SK-N-SH (cell line): ENCODE measurements around the gene CYP27B1. TPM values are rescaled to one million over a fixed set of nuclear protein-coding genes. Genes with fewer than 3 reads are reported as not detected.

Source experiments
- CTCF ChIA-PET: fragments of 300-600, 350-600 bp; formaldehyde crosslinking; extraction: SDS; loops from one replicate; lab custom pipeline; 2021; lab: Yijun Ruan, JAX
- POLR2A ChIA-PET: fragments of 350-600 bp; sonication (Branson Sonifier 250); formaldehyde crosslinking; extraction: SDS; loops from one replicate; lab custom pipeline; 2020; ENCODE audit warnings: antibody characterized with exemption, inconsistent platforms; lab: Yijun Ruan, JAX
- DNase-seq: peaks from one replicate; pipeline ENCODE4 v3.0.0; 2012
- H2AFZ ChIP-seq: fragments of 200-600 bp; sonication (generic); 2 replicates; pipeline ENCODE4 v1.8.1; 2016; ENCODE audit warnings: antibody characterized with exemption, mild to moderate bottlenecking, low read depth
- H3F3A ChIP-seq: fragments of 200-600 bp; sonication (generic); replicated peaks from 2 replicates; pipeline ENCODE3; 2016; ENCODE audit warnings: antibody characterized with exemption, mild to moderate bottlenecking; ENCODE audit not compliant: insufficient read depth
- H3K27ac ChIP-seq, 2 experiments: fragments of 200-500 bp in 1 of 2; fragments of 200-600 bp in 1 of 2; sonication (Bioruptor generic) in 1 of 2; sonication (generic), shearing (Covaris generic) in 1 of 2; 2 replicates each; pipeline versions ENCODE4 v1.5.1 to v1.6.1; 2014 to 2016; ENCODE audit warnings: low read depth in 2 of 2, inconsistent platforms in 1 of 2, low read length in 1 of 2, mild to moderate bottlenecking in 1 of 2, mixed read lengths in 1 of 2
- H3K27me3 ChIP-seq: fragments of 200-600 bp; sonication (generic), shearing (Covaris generic); 2 replicates; pipeline ENCODE4 v1.6.1; 2016; ENCODE audit warnings: mixed run types; ENCODE audit not compliant: insufficient read depth
- H3K36me3 ChIP-seq, 2 experiments: fragments of 200-500 bp in 1 of 2; fragments of 200-600 bp in 1 of 2; sonication (Bioruptor generic) in 1 of 2; sonication (generic) in 1 of 2; replicated peaks in 1 of 2; 2 replicates each; pipeline versions ENCODE3 to v1.5.1; 2014 to 2016; ENCODE audit warnings: low read length in 1 of 2, mild to moderate bottlenecking in 1 of 2; ENCODE audit not compliant: insufficient read depth in 2 of 2, control insufficient read depth in 1 of 2
- H3K4me1 ChIP-seq, 2 experiments: fragments of 200-500 bp in 1 of 2; fragments of 200-600 bp in 1 of 2; sonication (Bioruptor generic) in 1 of 2; sonication (generic), shearing (Covaris generic) in 1 of 2; 2 replicates each; pipeline versions ENCODE4 v1.5.1 to v1.6.1; 2014 to 2016; ENCODE audit warnings: low read depth in 1 of 2, low read length in 1 of 2, mixed run types in 1 of 2; ENCODE audit not compliant: insufficient read depth in 2 of 2, control insufficient read depth in 1 of 2
- H3K4me2 ChIP-seq: fragments of 200-600 bp; sonication (generic), shearing (Covaris generic); 2 replicates; pipeline ENCODE4 v1.6.1; 2017; ENCODE audit warnings: mixed run types
- H3K4me3 ChIP-seq, 2 experiments: fragments of 200-500 bp in 1 of 2; fragments of 200-600 bp in 1 of 2; sonication (Bioruptor generic) in 1 of 2; sonication (generic), shearing (Covaris generic) in 1 of 2; 2 replicates each; pipeline versions ENCODE4 v1.5.1 to v1.8.1; 2014 to 2016; ENCODE audit warnings: low read depth in 2 of 2, inconsistent platforms in 1 of 2, low read length in 1 of 2, mild to moderate bottlenecking in 1 of 2, mixed read lengths in 1 of 2, moderate library complexity in 1 of 2
- H3K79me2 ChIP-seq: fragments of 200-600 bp; sonication (generic); 2 replicates; pipeline ENCODE4 v1.8.1; 2017; ENCODE audit warnings: mild to moderate bottlenecking; ENCODE audit not compliant: insufficient read depth
- H3K9ac ChIP-seq: fragments of 200-600 bp; sonication (generic); 2 replicates; pipeline ENCODE4 v1.6.1; 2017; ENCODE audit warnings: mixed run types
- H3K9me2 ChIP-seq: fragments of 200-600 bp; sonication (generic); 2 replicates; pipeline ENCODE4 v1.6.1; 2017; ENCODE audit warnings: mixed run types
- H3K9me3 ChIP-seq: fragments of 200-600 bp; sonication (generic); 2 replicates; pipeline ENCODE4 v1.6.1; 2017; ENCODE audit warnings: mixed run types, mild to moderate bottlenecking, moderate library complexity
- H4K20me1 ChIP-seq: fragments of 200-600 bp; sonication (generic); 2 replicates; pipeline ENCODE4 v1.6.1; 2017; ENCODE audit warnings: mild to moderate bottlenecking, mixed run types; ENCODE audit not compliant: insufficient read depth
- GABPA ChIP-seq: IDR thresholded peaks from 2 replicates; pipeline ENCODE4 v1.4.0; 2012; ENCODE audit warnings: low read depth, mild to moderate bottlenecking
- JUND ChIP-seq: IDR thresholded peaks from 2 replicates; pipeline ENCODE4 v1.4.0; 2012
- NFIC ChIP-seq: IDR thresholded peaks from 2 replicates; pipeline ENCODE4 v1.4.0; 2012; ENCODE audit warnings: borderline replicate concordance
- PBX3 ChIP-seq: IDR thresholded peaks from 2 replicates; pipeline ENCODE4; 2012
- POLR2AphosphoS5 ChIP-seq: IDR thresholded peaks from 2 replicates; pipeline ENCODE4 v1.6.1; 2012; ENCODE audit warnings: low read depth, low read length
- RAD21 ChIP-seq: IDR thresholded peaks from 2 replicates; pipeline ENCODE4 v1.6.1; 2012; ENCODE audit warnings: mild to moderate bottlenecking, low read length
- RFX5 ChIP-seq: IDR thresholded peaks from 2 replicates; pipeline ENCODE4 v1.6.1; 2012; ENCODE audit warnings: mild to moderate bottlenecking, improper control_type of control experiment, low read length
- USF2 ChIP-seq: fragments of 150-350 bp; IDR thresholded peaks from 2 replicates; pipeline ENCODE4 v1.6.1; 2017; ENCODE audit warnings: antibody characterized with exemption, low read length, low read depth, borderline replicate concordance
- ZBTB33 ChIP-seq: IDR thresholded peaks from 2 replicates; pipeline ENCODE4 v1.4.0; 2012; ENCODE audit warnings: low read depth, borderline replicate concordance
- WGBS: methylation state at CpG from one replicate; pipeline ENCODE4 v1.1.6; 2017; ENCODE audit warnings: low lambda C conversion rate; 5-methylcytosine and 5-hydroxymethylcytosine counted together
- polyA plus RNA-seq, 3 experiments: library from polyadenylated mRNA; depleted of rRNA; stranded (reverse); fragments of >200 nt; gene quantifications; 2 replicates each; pipeline ENCODE4 v1.2.3, GENCODE V29; 2012
- TF ChIP-seq, protein P1 (sequence below): IDR thresholded peaks from 2 replicates; pipeline ENCODE4 v1.4.0; 2012; ENCODE audit warnings: low read depth

Gene CYP27B1
- polyA plus RNA-seq, 1 of the 3 experiments (the other 2 are of a cell fraction), result 1.7 TPM

DNA sequence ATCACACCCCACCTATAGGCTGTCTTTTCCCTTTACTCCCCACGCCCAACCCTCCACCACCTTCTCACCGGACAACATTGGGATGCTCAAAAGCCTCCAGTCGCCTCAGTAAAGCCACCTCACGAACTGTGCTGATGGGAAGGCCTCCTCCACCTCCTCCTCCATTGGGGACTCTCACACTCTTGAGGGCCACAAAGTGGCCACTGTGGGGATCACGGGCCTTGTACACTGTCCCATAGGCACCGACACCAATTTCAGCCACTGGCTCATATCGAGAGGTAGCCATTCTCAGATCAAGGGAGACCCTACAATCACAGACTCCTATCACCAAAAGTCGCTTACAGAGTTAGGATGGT lies 15.5 kb downstream of the CYP27B1 start:
- Histone ChIP-seq H2AFZ (no peak overlapping the region; the same call in 1 of the 2 replicates), H3K4me2 (peak overlapping the region; percentile 92), H3K27me3 (no peaks in the 10 kb centered on the region), H3K79me2 (peaks cover 38% of the 10 kb centered on the region), H3K27ac (peak overlapping the region; percentile 85 to 89), H3K9ac (peak overlapping the region; percentile 96), H3K4me1 (peaks cover 8 to 36% of the 10 kb centered on the region in 2 experiments), H3K9me3 (no peaks in the 10 kb centered on the region), H4K20me1 (no peaks in the 10 kb centered on the region), H3K36me3 (peaks cover 27 to 46% of the 10 kb centered on the region in 2 experiments), H3K4me3 (peak overlapping the region; percentile 85 to 88), H3K9me2 (no peaks in the 10 kb centered on the region), H3F3A (peaks cover 37% of the 10 kb centered on the region)
- DNase-seq, result no peak
- ChIA-PET POLR2A (interaction anchor here (1.0 to 1.1 kb wide), 2 partner anchors 14 to 25 kb away, joined by 3 to 7 read pairs; no protein-coding TSS in a partner anchor), CTCF (interaction anchor here (1.1 to 1.7 kb wide), 2 partner anchors 14 kb away, joined by 6 to 13 read pairs; partner anchors contain the start of gene AGAP2)
- TF ChIP-seq POLR2AphosphoS5 (no peak; the same call in 1 of the 2 replicates), RAD21 (no peak), RFX5 (no peak)
- TF ChIP-seq, protein P1, sequence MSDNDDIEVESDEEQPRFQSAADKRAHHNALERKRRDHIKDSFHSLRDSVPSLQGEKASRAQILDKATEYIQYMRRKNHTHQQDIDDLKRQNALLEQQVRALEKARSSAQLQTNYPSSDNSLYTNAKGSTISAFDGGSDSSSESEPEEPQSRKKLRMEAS, result no peak
- 5% methylated on average over 8 of the region's 8 CpGs for WGBS

DNA sequence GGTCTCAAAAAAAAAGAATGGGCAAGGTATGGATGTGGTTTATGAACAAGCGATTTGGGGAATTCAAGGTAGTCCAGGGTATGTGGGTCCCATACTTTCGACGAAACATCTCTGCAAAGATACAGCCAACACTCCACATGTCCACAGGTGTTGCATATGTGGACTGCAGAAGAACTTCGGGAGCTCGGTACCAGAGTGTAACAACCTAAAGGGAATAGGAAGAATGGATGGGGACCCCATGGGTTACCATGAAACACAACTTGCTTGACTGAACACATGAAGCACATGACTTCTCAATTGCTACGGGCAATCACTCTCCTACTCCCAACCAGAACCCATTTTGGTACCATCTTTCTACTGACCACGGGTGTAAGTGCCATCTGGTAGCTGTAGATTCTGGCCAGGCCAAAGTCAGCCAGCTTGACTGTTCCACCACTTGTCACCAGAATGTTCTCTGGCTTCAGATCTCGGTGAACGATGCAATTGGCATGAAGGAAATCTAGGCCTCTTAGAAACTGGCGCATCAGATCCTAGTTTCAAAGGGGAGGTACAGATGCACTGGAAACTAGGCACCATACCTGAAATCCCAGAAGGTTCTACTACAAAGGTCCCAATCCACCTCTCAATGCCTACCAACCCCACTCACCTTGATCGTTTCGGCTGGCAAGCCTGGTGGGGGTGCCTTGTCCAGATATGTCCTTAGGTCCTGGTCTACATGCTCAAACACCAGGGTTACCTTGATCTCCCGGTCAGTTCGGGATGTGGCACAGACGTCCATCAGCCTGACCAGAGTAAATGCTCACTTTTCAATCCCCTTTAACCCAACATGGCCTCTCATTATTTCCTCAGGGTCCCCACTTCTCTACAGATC lies 16.1 kb downstream of the CYP27B1 start:
- Histone ChIP-seq H3K4me3 (peak overlapping the region; percentile 85 to 88), H2AFZ (no peak overlapping the region), H3K36me3 (peaks cover 30 to 49% of the 10 kb centered on the region in 2 experiments), H3K27ac (peak overlapping the region; percentile 85 to 89), H3K79me2 (peaks cover 38% of the 10 kb centered on the region), H3K9ac (peak overlapping the region; percentile 96), H4K20me1 (no peaks in the 10 kb centered on the region)
- CTCF ChIA-PET, result interaction anchor here (0.9 to 2.0 kb wide), 3 partner anchors 9 to 168 kb away, joined by 3 to 13 read pairs (median 4); partner anchors contain the start of gene AGAP2
- peak; percentile 18; the same call in 1 of the 2 replicates for TF ChIP-seq POLR2AphosphoS5
- TF ChIP-seq NFIC, result no peak
- TF ChIP-seq, all 33 proteins: peak for 1
- DNase-seq, result no peak
- Histone ChIP-seq H3K4me2 (peak overlapping the region; percentile 92), H3F3A (peaks cover 43% of the 10 kb centered on the region), H3K9me2 (no peaks in the 10 kb centered on the region), H3K27me3 (no peaks in the 10 kb centered on the region), H3K4me1 (peaks cover 8 to 36% of the 10 kb centered on the region in 2 experiments), H3K9me3 (no peaks in the 10 kb centered on the region)
- WGBS, result 66% methylated on average over 14 of the region's 15 CpGs
- POLR2A ChIA-PET, result no interaction called here

GRCh38 chr12:57749061-57749460 lies 17.8 kb downstream of the CYP27B1 start:
- WGBS, result 88% methylated on average over 5 of the region's 5 CpGs
- CTCF ChIA-PET, result interaction anchor here (1.1 to 2.0 kb wide), 4 partner anchors 9 to 23 kb away, joined by 4 to 7 read pairs (median 4); no protein-coding TSS in a partner anchor

More at GRCh38 chr12:57749061-57749460, 17.8 kb downstream of the CYP27B1 start:
- H3F3A ChIP-seq, result peaks cover 42% of the 10 kb centered on the region
- H3K9me3 ChIP-seq, result no peaks in the 10 kb centered on the region
- no peak overlapping the region for H3K9ac ChIP-seq
- H3K4me3 ChIP-seq, result no peak overlapping the region
- no peak overlapping the region for H3K4me2 ChIP-seq
- no peaks in the 10 kb centered on the region for H4K20me1 ChIP-seq
- peaks cover 30 to 49% of the 10 kb centered on the region in 2 experiments for H3K36me3 ChIP-seq
- H2AFZ ChIP-seq, result no peak overlapping the region
- H3K4me1 ChIP-seq, result peaks cover 8 to 36% of the 10 kb centered on the region in 2 experiments
- H3K27ac ChIP-seq, result no peak overlapping the region
- no peaks in the 10 kb centered on the region for H3K27me3 ChIP-seq
- peaks cover 38% of the 10 kb centered on the region for H3K79me2 ChIP-seq
- no peak for DNase-seq
- POLR2A ChIA-PET, result no interaction called here
- no peak for TF ChIP-seq GABPA
- TF ChIP-seq NFIC, result no peak
- no peak for TF ChIP-seq USF2
- no peak for TF ChIP-seq PBX3
- TF ChIP-seq JUND, result no peak
- no peak for TF ChIP-seq ZBTB33
- no peaks in the 10 kb centered on the region for H3K9me2 ChIP-seq
